Measurements from ENCODE around the gene POLR2L. TPM values are rescaled to one million over a fixed set of nuclear protein-coding genes. Genes with fewer than 3 reads are reported as not detected.

Gene POLR2L
- polyA plus RNA-seq, 12 donors = 78.8 to 121 (median 100) TPM; not detected in 1

- DNase-seq = no peak
Observed at GRCh38 chr11:827897-828192, 14.5 kb downstream of the POLR2L start, which contains the start of gene CRACR2B. TSS of gene CRACR2B (plus strand) at chr11:827919. CDS start at chr11:828608, 689 bp downstream.

GRCh38 chr11:827146-827896 is 15.0 kb downstream of the POLR2L start:
- DNase-seq = no peak

- DNase-seq = no peak
Observed at GRCh38 chr11:826836-827145, 15.5 kb downstream of the POLR2L start.

- DNase-seq = no peak
Observed at GRCh38 chr11:826227-826621, 16.1 kb downstream of the POLR2L start.

- no peak for DNase-seq
Observed at GRCh38 chr11:825366-826226, 16.7 kb downstream of the POLR2L start.

GRCh38 chr11:824942-825341 is 17.4 kb downstream of the POLR2L start:
- DNase-seq = no peak

GRCh38 chr11:824292-824880 is 17.9 kb downstream of the POLR2L start:
- no peak for DNase-seq

GRCh38 chr11:823441-824291 is 18.7 kb downstream of the POLR2L start:
- DNase-seq = no peak

- no peak for DNase-seq
Observed at GRCh38 chr11:821512-822371, 20.6 kb downstream of the POLR2L start.

GRCh38 chr11:820655-821511 is 21.4 kb downstream of the POLR2L start:
- DNase-seq = no peak

GRCh38 chr11:819943-820649 is 22.2 kb downstream of the POLR2L start:
- no peak for DNase-seq

GRCh38 chr11:819129-819931 is 23.0 kb downstream of the POLR2L start:
- DNase-seq = peak; percentile 88

GRCh38 chr11:818396-819128 is 23.8 kb downstream of the POLR2L start, which contains the start of gene PNPLA2:
TSS of gene PNPLA2 (plus strand) at chr11:818914. CDS start at chr11:819719, 805 bp downstream.
- DNase-seq = no peak

- DNase-seq = no peak
Observed at GRCh38 chr11:816433-816779, 25.9 kb downstream of the POLR2L start.

GRCh38 chr11:815675-816432 is 26.5 kb downstream of the POLR2L start:
- DNase-seq = no peak

- no peak for DNase-seq
Observed at GRCh38 chr11:813456-814096, 28.8 kb downstream of the POLR2L start.
